DND-41 (cell line): ENCODE data around the gene ZSCAN4.

Source experiments
- EZH2 ChIP-seq: IDR thresholded peaks from 3 replicates; pipeline ENCODE4 v1.6.1; 2012; ENCODE audit warnings: borderline replicate concordance, low read depth, mild to moderate bottlenecking, moderate library complexity, low read length, inconsistent platforms; ENCODE audit not compliant: severe bottlenecking
- TF ChIP-seq, protein P1 (sequence below): IDR thresholded peaks from 2 replicates; pipeline ENCODE4 v1.5.1; 2012; ENCODE audit warnings: borderline replicate concordance, low read length, moderate library complexity, mild to moderate bottlenecking; ENCODE audit not compliant: poor library complexity, severe bottlenecking; ENCODE audit errors: extremely low read depth

- TF ChIP-seq, protein P1, sequence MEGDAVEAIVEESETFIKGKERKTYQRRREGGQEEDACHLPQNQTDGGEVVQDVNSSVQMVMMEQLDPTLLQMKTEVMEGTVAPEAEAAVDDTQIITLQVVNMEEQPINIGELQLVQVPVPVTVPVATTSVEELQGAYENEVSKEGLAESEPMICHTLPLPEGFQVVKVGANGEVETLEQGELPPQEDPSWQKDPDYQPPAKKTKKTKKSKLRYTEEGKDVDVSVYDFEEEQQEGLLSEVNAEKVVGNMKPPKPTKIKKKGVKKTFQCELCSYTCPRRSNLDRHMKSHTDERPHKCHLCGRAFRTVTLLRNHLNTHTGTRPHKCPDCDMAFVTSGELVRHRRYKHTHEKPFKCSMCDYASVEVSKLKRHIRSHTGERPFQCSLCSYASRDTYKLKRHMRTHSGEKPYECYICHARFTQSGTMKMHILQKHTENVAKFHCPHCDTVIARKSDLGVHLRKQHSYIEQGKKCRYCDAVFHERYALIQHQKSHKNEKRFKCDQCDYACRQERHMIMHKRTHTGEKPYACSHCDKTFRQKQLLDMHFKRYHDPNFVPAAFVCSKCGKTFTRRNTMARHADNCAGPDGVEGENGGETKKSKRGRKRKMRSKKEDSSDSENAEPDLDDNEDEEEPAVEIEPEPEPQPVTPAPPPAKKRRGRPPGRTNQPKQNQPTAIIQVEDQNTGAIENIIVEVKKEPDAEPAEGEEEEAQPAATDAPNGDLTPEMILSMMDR = no peak
- TF ChIP-seq EZH2 = no peak
These were observed 7.1 kb downstream of the ZSCAN4 start for GRCh38 chr19:57675881-57676280.
